Muscle of back (tissue), 11 donors: ENCODE data around the gene MYO16. TPM values are rescaled to one million over a fixed set of nuclear protein-coding genes. Genes with fewer than 3 reads are reported as not detected.
A peak's percentile ranks its signal among the peaks of the same experiment; 100 is the strongest.

Source experiments
- DNase-seq, 3 donors: peaks; one replicate each; pipeline versions ENCODE4 v3.0.0 to v3.0.0-alpha.2; 2013
- polyA plus RNA-seq, 10 donors: library from polyadenylated mRNA; unstranded; fragments of 120-200 nt; gene quantifications; one replicate each; pipeline ENCODE4 v1.2.1, GENCODE V29; 2013; ENCODE audit not compliant: insufficient read length in 10 of 10

MYO16 gene
- polyA plus RNA-seq, 10 donors, result 9.0 to 25.7 (median 15.6) TPM

- no peak for DNase-seq
These were observed 523.5 kb downstream of the MYO16 start for GRCh38 chr13:109152941-109153340.

GRCh38 chr13:109154146-109154545 lies 524.7 kb downstream of the MYO16 start:
- no peak for DNase-seq

DNA sequence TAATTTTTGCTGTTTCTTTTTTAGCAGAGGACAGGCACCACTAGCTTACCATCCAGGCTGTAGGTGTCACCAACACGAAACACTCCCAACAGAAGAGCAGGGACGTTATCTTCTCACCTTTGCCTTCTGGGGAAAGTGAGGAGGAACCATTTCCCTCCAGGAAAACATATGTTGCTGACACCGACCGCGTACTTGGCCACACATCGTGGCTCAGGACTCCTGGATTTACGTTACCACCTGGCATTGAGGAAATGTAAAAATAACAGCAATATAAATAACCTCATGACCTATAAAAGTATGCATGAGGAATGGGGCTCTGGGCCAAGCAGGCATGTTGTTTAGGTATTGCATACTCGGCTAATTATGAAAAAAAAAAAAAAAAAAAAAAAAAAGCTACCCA lies 525.1 kb downstream of the MYO16 start:
- DNase-seq, result peak in 1 of 3 donors; percentile 22

GRCh38 chr13:109154966-109155761 lies 525.8 kb downstream of the MYO16 start:
- peak; percentile 53 to 67 (median 67) for DNase-seq

DNA sequence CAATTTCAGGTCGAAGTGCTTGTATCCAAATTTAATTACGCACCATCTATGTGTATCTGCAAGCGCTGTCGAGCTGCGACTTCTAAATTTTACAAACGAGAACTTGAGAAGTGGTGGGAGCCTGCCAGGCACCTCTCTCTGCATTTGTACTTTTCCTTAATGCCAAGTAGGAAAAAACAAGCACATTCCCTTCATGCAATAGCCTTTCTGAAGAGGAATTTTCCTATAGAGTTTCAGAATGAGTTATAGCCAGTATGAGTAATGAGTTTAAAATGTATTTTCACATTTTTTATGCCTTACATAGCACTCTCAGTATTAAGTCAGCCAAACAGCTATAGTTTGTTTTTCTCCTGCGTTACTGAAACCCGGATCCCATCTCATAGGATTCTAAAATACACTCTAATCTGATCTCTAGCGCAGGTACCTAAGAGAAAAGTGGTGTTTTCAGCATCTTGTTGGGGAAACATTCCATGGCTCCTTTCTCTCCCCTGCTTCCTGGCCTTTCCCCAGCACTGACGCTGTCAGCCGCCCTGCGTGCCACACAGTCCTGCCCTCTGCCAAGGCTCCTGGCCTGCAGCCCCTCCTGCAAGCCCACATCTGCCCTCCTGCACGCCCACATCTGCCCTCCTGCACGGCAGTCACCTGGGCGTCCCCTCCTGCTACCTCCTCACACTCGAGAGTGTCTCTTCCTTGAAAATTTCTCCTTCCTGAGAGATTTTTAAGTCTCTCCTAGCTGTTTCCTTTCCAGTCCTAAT lies 526.9 kb downstream of the MYO16 start:
- peak; percentile 80 to 90 (median 83) for DNase-seq

GRCh38 chr13:109157275-109157674 lies 527.9 kb downstream of the MYO16 start:
- no peak for DNase-seq

DNA sequence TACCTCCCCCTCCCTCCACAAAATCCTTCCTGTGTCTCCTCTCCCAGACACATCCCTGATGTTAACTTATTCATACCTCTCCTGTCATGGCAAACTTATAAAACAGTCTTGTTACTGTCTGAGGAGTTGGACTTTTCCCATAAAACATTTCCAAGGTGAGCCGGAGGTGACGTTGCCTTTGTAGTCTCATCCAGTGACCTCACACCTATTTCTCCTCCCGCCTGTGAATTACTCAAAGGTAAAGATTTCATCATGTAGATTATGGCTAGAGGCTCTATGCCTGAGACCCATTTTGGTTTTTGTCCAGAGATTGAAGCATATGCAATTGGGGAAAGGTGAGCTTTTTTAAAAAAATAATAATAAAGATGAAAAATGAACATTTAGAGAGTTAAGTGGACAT lies 529.0 kb downstream of the MYO16 start:
- no peak for DNase-seq

- no peak for DNase-seq
These were observed 530.4 kb downstream of the MYO16 start for GRCh38 chr13:109159650-109160309.

DNA sequence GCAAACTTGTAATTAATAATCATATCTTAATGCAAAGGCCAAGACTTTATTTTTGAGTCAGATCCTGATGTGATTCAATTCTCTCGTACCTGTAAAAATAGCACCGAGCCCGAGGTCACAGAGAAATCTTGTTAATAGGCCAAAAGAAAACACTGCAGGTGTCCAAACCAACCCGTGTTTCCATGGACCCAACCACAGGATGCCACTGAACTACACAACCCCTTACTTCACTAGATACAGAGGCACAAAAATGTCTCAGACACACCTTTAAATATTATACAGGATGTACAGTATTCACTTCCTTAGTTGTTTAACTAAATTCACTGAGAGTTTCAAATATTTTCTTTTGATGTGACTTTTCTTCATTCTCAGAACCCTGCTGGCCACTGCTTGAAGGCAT lies 530.9 kb downstream of the MYO16 start:
- no peak for DNase-seq

DNA sequence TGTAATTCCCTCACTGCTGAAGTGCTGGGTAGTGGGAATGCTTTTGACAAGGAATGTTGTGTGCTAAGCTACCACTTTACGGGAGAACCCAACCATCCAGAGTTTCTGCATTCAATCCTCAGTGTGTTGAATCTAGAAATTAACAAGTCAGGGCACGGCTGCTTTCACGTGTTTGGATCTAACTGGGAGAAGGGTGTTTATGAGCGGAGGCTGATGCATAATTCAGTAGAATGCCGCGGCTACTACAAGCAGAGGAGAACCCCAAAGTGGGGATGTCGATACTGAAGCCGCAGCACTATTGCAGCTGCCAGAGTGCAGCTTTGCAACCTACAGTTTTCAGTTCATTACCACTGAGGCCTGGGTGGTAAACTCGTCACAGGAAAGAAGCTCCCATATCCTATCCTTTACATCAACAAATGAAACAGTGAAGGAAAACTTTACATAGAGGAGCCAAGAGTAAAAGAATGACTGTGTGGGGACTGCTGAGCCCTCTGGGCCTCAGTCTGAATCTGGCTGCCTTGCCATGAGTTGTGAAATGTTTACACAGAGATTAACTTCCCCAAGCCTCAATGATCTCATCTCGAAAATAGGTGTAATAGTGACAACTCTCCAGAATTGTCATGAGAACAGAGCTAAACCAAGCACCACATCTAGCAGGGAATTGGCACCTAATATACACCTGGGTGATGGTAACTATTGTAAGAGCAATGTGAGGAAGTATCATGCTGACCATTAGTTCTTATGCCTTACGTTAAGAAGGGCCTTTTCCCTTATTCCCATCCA lies 531.7 kb downstream of the MYO16 start:
- DNase-seq, result no peak

DNA sequence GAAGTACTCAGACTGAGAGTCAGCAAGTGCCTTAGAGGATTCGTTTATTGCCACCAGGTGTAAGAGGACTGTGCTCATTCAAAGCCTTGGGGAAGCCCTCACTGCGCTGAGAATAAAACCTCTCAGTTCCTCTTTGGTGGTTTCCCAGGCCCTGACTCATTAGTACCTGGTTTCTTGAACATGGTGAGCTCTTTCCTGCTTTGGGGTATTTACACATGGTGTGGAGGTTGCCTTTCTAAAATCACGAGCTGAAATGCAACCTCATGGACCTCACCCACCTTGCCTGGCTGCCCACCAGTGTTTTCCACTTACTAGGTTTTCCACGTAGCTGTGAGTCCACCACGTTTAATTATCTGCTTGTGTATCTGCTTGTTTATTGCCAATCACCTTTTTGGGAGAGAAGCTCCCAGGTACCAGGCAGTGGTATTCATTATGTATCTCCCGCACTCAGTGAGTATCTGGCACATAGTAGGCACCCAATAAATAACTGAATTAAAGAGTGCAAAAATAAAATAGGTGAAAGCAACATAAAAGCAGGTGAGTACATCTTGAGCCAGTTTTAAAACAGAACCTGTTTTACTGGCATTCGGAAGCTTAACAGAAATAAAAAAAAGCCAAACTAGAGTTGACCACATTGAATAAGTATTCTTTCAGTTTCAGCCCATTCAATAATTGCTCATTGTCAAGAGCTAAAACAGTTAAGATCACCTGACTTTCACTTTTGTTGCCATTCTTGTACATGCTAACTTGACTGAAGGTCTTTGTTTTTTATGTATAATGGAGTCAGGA lies 533.0 kb downstream of the MYO16 start:
- no peak for DNase-seq

GRCh38 chr13:109163037-109163379 lies 533.6 kb downstream of the MYO16 start:
- DNase-seq, result no peak

- DNase-seq, result no peak
These were observed 536.0 kb downstream of the MYO16 start for GRCh38 chr13:109165417-109165904.

DNA sequence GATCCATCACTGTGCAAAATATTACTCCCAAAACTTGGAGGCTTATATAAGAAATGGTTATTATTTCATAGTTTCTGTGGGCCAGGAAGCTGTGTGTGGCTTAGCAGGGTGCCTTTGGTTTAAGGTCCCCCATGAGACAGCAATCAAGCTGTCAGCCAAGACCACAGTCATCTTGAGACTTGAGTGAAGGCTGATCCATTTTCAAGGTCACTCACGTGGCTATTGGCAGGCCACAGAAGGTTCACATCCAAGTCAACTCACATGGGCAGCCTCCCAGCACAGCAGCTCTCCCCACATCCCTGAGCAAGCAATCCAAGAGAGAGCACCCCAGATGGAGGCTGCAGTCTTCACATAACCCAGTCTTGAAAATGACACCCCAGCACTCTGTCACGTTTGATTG lies 537.4 kb downstream of the MYO16 start:
- peak; percentile 48 to 57 (median 51) for DNase-seq

DNA sequence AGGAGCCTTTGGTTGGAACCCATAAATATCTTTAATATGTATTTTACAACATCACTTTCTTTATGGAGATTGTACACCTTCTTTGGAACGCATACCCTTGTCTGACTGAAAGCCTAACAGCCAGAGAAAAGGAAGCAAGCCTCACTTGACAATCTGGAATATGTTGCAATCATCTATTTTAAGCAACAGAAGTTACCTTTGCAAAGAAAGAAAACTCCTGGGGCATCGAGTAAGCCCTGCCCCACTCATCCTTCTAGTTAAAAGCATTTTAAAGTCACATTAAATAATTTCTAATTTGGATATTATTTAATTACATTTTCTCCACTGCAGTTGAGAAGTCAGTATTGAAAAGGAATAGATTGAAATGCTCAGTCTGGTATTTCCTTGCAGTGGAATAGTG lies 542.7 kb downstream of the MYO16 start:
- DNase-seq, result no peak

- no peak for DNase-seq
These were observed 546.3 kb downstream of the MYO16 start for GRCh38 chr13:109175666-109176065.

GRCh38 chr13:109180905-109181425 lies 551.6 kb downstream of the MYO16 start:
- DNase-seq, result peak in 1 of 3 donors; percentile 85

- peak in 1 of 3 donors; percentile 11 for DNase-seq
These were observed 553.5 kb downstream of the MYO16 start for GRCh38 chr13:109182777-109183465.

- DNase-seq, result peak in 1 of 3 donors; percentile 18
These were observed 562.0 kb downstream of the MYO16 start for GRCh38 chr13:109191413-109191812.

DNA sequence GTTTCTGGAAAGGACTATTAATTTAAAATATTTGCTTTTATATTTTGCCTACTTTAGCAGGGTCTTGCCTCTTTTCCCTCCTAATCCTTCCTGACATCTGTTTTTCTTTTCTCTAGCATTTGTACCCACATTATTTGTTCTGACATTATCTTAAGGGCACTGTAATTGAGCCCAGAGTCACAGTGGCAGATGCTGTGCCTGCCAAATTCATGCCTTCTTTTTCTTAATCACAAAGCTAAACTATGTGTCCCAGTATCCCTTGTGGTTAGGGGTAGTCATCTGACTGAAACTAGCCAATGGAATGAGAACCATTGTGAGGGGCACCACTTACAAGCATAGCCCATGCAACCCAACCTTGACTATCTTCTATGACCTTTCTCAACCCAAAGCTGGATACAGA lies 562.9 kb downstream of the MYO16 start:
- DNase-seq, result no peak
